ENCODE results near the gene MLEC.

MLEC gene

GRCh38 chr12:120720987-120721801 is 34.2 kb downstream of the MLEC start:
- no peak for TF ChIP-seq EZH2phosphoT487 (IDR thresholded peaks at IDR 0.05; ENCODE audit: borderline replicate concordance, low read length)
- no peak for TF ChIP-seq CTCF (IDR thresholded peaks at IDR 0.05; ENCODE audit: low read depth, low read length, poor library complexity, severe bottlenecking)
- Histone ChIP-seq H3K36me3 (ENCODE audit: control insufficient read depth, low read length) (peaks cover 73% of the 10 kb centered on the region), H3F3A (ENCODE audit: control insufficient read depth, insufficient read depth) (no peaks in the 10 kb centered on the region), H3K4me1 (ENCODE audit: control insufficient read depth, low read length) (peaks cover 34% of the 10 kb centered on the region), H4K20me1 (ENCODE audit: control insufficient read depth, insufficient read depth, low read depth, low read length) (peaks cover 12% of the 10 kb centered on the region), H3K9me3 (ENCODE audit: control insufficient read depth, insufficient read depth, low read length) (no peaks in the 10 kb centered on the region), H3K79me2 (ENCODE audit: control insufficient read depth, low read length) (no peaks in the 10 kb centered on the region), H3K27me3 (ENCODE audit: control insufficient read depth, low read length) (no peaks in the 10 kb centered on the region), H3K4me2 (ENCODE audit: low read length) (peak overlapping the region; percentile 46), H3K27ac (ENCODE audit: low read depth, low read length) (no peak overlapping the region), H3K9me2 (replicated peaks; ENCODE audit: control insufficient read depth, low read length) (no peaks in the 10 kb centered on the region), H3K4me3 (ENCODE audit: low read length) (0 out of 2 replicates have a peak overlapping the region, but pooled peaks have one; percentile 13)

GRCh38 chr12:120721866-120722265 is 34.9 kb downstream of the MLEC start:
- H3K36me3 ChIP-seq (ENCODE audit: control insufficient read depth, low read length): peaks cover 66% of the 10 kb centered on the region

GRCh38 chr12:120722784-120723183 is 35.8 kb downstream of the MLEC start:
- Histone ChIP-seq H4K20me1 (ENCODE audit: control insufficient read depth, insufficient read depth, low read depth, low read length) (peaks cover 12% of the 10 kb centered on the region), H3K4me3 (ENCODE audit: low read length) (no peak overlapping the region), H3K4me1 (ENCODE audit: control insufficient read depth, low read length) (peaks cover 37% of the 10 kb centered on the region), H3K27me3 (ENCODE audit: control insufficient read depth, low read length) (no peaks in the 10 kb centered on the region), H3K27ac (ENCODE audit: low read depth, low read length) (no peak overlapping the region), H3K9me3 (ENCODE audit: control insufficient read depth, insufficient read depth, low read length) (no peaks in the 10 kb centered on the region), H3K36me3 (ENCODE audit: control insufficient read depth, low read length) (peaks cover 66% of the 10 kb centered on the region), H3K4me2 (ENCODE audit: low read length) (no peak overlapping the region), H3K9me2 (replicated peaks; ENCODE audit: control insufficient read depth, low read length) (no peaks in the 10 kb centered on the region), H3K79me2 (ENCODE audit: control insufficient read depth, low read length) (no peaks in the 10 kb centered on the region), H3F3A (ENCODE audit: control insufficient read depth, insufficient read depth) (no peaks in the 10 kb centered on the region)
- TF ChIP-seq CTCF (IDR thresholded peaks at IDR 0.05; ENCODE audit: low read depth, low read length, poor library complexity, severe bottlenecking) (no peak), EZH2phosphoT487 (IDR thresholded peaks at IDR 0.05; ENCODE audit: borderline replicate concordance, low read length) (no peak)

More at GRCh38 chr12:120721866-120722265, 34.9 kb downstream of the MLEC start:
- H3F3A ChIP-seq (ENCODE audit: control insufficient read depth, insufficient read depth): no peaks in the 10 kb centered on the region
- H3K4me1 ChIP-seq (ENCODE audit: control insufficient read depth, low read length): peaks cover 37% of the 10 kb centered on the region
- H3K4me2 ChIP-seq (ENCODE audit: low read length): peak overlapping the region; percentile 46
- H3K27ac ChIP-seq (ENCODE audit: low read depth, low read length): no peak overlapping the region
- peak overlapping the region; percentile 13 for H3K4me3 ChIP-seq (ENCODE audit: low read length)
- no peaks in the 10 kb centered on the region for H3K9me2 ChIP-seq (replicated peaks; ENCODE audit: control insufficient read depth, low read length)
- H3K79me2 ChIP-seq (ENCODE audit: control insufficient read depth, low read length): no peaks in the 10 kb centered on the region
- no peaks in the 10 kb centered on the region for H3K27me3 ChIP-seq (ENCODE audit: control insufficient read depth, low read length)
- no peak for TF ChIP-seq CTCF (IDR thresholded peaks at IDR 0.05; ENCODE audit: low read depth, low read length, poor library complexity, severe bottlenecking)
- TF ChIP-seq EZH2phosphoT487 (IDR thresholded peaks at IDR 0.05; ENCODE audit: borderline replicate concordance, low read length): no peak
- H4K20me1 ChIP-seq (ENCODE audit: control insufficient read depth, insufficient read depth, low read depth, low read length): peaks cover 12% of the 10 kb centered on the region
- H3K9me3 ChIP-seq (ENCODE audit: control insufficient read depth, insufficient read depth, low read length): no peaks in the 10 kb centered on the region
